Measurements from ENCODE around the gene DIP2C. TPM values are rescaled to one million over a fixed set of nuclear protein-coding genes. Genes with fewer than 3 reads are reported as not detected.
A peak's percentile ranks its signal among the peaks of the same experiment; 100 is the strongest.

Gene DIP2C
- total RNA-seq, 1 donor from 2014 or later: 0.53 TPM

DNA sequence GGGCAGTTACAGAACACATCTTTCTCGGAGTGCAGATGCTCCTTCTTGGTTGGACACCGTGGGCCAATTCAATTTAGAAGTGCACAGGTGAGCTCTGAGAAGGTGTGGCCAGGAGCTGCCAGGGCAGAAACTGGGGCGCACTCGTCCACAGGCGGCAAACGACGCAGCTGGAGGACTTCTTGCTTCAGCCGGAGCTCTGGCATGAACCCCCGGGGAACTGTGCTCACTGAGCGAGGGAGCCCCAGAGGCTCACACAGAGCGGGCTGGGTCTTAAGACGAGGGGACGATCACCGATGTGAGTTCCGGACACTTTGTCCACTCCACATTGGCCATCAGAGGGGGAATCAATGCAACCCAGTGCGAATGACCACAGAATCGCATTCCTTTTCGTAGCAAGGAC is 413.8 kb downstream of the DIP2C start:
- DNase-seq (ENCODE audit: low read depth) (no peak), FAIRE-seq (no peak)
- no peaks in the 10 kb centered on the region for H3K27me3 ChIP-seq (ENCODE audit: control insufficient read depth, insufficient read depth, low read length)
- no peak overlapping the region for H3K4me3 ChIP-seq (ENCODE audit: low read depth, low read length)
- TF ChIP-seq, protein P1, sequence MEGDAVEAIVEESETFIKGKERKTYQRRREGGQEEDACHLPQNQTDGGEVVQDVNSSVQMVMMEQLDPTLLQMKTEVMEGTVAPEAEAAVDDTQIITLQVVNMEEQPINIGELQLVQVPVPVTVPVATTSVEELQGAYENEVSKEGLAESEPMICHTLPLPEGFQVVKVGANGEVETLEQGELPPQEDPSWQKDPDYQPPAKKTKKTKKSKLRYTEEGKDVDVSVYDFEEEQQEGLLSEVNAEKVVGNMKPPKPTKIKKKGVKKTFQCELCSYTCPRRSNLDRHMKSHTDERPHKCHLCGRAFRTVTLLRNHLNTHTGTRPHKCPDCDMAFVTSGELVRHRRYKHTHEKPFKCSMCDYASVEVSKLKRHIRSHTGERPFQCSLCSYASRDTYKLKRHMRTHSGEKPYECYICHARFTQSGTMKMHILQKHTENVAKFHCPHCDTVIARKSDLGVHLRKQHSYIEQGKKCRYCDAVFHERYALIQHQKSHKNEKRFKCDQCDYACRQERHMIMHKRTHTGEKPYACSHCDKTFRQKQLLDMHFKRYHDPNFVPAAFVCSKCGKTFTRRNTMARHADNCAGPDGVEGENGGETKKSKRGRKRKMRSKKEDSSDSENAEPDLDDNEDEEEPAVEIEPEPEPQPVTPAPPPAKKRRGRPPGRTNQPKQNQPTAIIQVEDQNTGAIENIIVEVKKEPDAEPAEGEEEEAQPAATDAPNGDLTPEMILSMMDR (IDR thresholded peaks at IDR 0.05; ENCODE audit: insufficient read depth, low read length, severe bottlenecking): no peak
- no peaks in the 10 kb centered on the region for H3K36me3 ChIP-seq (ENCODE audit: control insufficient read depth, insufficient read depth, low read length)

DNA sequence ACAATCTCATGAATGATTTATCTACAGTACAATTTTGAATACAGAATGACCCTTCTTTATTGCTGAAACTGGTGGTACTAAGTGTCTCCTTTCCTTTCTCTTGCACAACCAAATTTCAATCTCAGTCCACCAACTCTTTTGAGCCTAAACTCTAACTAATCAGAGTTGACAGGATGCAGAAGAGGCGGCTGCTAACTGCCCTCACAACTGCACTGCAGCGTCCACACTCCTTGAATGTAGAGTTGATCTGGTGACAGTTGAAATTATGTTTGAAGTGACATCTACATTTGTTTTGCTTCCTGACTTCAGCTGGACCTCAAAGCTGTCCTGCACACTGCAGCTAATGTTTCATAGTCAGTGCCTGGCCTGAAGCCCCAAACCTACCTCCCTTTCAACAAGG is 414.6 kb downstream of the DIP2C start:
- Histone ChIP-seq H3K27me3 (ENCODE audit: control insufficient read depth, insufficient read depth, low read length) (no peaks in the 10 kb centered on the region), H3K36me3 (ENCODE audit: control insufficient read depth, insufficient read depth, low read length) (no peaks in the 10 kb centered on the region), H3K4me3 (ENCODE audit: low read depth, low read length) (no peak overlapping the region)
- FAIRE-seq: peak; percentile 36
- DNase-seq (ENCODE audit: low read depth): no peak
- TF ChIP-seq, protein P1 (IDR thresholded peaks at IDR 0.05; ENCODE audit: insufficient read depth, low read length, severe bottlenecking): no peak

DNA sequence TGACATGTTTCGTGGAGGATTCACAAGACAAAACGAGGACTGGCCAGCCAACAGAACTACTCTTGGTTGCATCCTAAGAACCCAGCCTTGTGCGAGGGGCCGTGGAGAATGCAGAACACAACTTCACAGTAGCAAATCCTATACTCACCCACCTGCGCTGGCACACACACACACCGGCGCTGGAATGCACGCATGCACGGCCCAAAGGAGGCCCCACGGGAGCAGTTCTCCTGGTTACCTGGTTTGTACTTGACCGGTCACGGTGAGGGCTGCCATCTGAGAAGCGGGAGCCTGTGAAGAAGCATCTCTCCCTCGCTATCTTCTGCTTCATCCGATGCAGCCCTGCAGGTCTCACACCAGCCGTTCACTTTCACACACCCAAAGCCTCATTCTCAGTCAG is 416.4 kb downstream of the DIP2C start:
- DNase-seq (ENCODE audit: low read depth) (no peak), FAIRE-seq (no peak)
- Histone ChIP-seq H3K27me3 (ENCODE audit: control insufficient read depth, insufficient read depth, low read length) (no peaks in the 10 kb centered on the region), H3K36me3 (ENCODE audit: control insufficient read depth, insufficient read depth, low read length) (no peaks in the 10 kb centered on the region), H3K4me3 (ENCODE audit: low read depth, low read length) (no peak overlapping the region)
- TF ChIP-seq, protein P1 (IDR thresholded peaks at IDR 0.05; ENCODE audit: insufficient read depth, low read length, severe bottlenecking): no peak

DNA sequence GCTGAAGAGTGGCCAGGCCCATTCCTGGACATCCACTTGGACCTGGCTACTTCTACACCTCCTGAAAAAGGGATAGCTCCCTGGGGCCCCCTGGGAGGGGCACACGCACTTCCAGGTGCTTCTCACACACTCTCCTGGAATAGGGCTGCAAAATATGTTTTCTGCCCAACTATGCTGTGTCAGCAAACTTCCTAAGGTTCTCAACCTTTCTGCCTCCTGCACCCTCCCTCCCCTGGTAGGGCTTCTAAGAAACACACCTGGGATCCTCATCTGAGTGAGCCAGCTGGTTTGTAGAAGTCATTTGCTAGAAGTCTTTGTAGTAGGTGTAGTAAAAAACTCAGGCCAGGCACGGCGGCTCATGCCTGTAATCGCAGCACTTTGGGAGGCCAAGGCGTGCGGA is 417.7 kb downstream of the DIP2C start:
- DNase-seq (ENCODE audit: low read depth): no peak
- TF ChIP-seq, protein P1 (IDR thresholded peaks at IDR 0.05; ENCODE audit: insufficient read depth, low read length, severe bottlenecking): no peak
- no peak for FAIRE-seq

GRCh38 chr10:271201-271600 is 418.3 kb downstream of the DIP2C start:
- FAIRE-seq (no peak), DNase-seq (ENCODE audit: low read depth) (no peak)
- TF ChIP-seq, protein P1 (IDR thresholded peaks at IDR 0.05; ENCODE audit: insufficient read depth, low read length, severe bottlenecking): no peak
- Histone ChIP-seq H3K4me3 (ENCODE audit: low read depth, low read length) (no peak overlapping the region), H3K27me3 (ENCODE audit: control insufficient read depth, insufficient read depth, low read length) (no peaks in the 10 kb centered on the region), H3K36me3 (ENCODE audit: control insufficient read depth, insufficient read depth, low read length) (no peaks in the 10 kb centered on the region)

More for the DNA sequence above, 417.7 kb downstream of the DIP2C start:
- Histone ChIP-seq H3K4me3 (ENCODE audit: low read depth, low read length) (no peak overlapping the region), H3K36me3 (ENCODE audit: control insufficient read depth, insufficient read depth, low read length) (no peaks in the 10 kb centered on the region), H3K27me3 (ENCODE audit: control insufficient read depth, insufficient read depth, low read length) (no peaks in the 10 kb centered on the region)

GRCh38 chr10:269440-270074 is 419.9 kb downstream of the DIP2C start:
- DNase-seq (ENCODE audit: low read depth) (no peak), FAIRE-seq (no peak)

More at GRCh38 chr10:269440-270074, 419.9 kb downstream of the DIP2C start:
- no peaks in the 10 kb centered on the region for H3K36me3 ChIP-seq (ENCODE audit: control insufficient read depth, insufficient read depth, low read length)
- H3K27me3 ChIP-seq (ENCODE audit: control insufficient read depth, insufficient read depth, low read length): no peaks in the 10 kb centered on the region
- H3K4me3 ChIP-seq (ENCODE audit: low read depth, low read length): no peak overlapping the region
- TF ChIP-seq, protein P1 (IDR thresholded peaks at IDR 0.05; ENCODE audit: insufficient read depth, low read length, severe bottlenecking): no peak

All from bronchial epithelial cell (primary cell).